Measurements from ENCODE around the gene APOB.

APOB gene

GRCh38 chr2:21041462-21041861 lies 2.4 kb downstream of the APOB start:
- no peaks in the 10 kb centered on the region for H3K27me3 ChIP-seq (ENCODE audit: insufficient read depth, low read depth)
- no peak overlapping the region for H3K4me3 ChIP-seq (IDR thresholded peaks at IDR 0.05; ENCODE audit: insufficient read depth, low read depth, low read length)
- H3K79me2 ChIP-seq (ENCODE audit: insufficient read depth, low read depth) = no peaks in the 10 kb centered on the region
- no peak overlapping the region for H3K4me2 ChIP-seq
- no peaks in the 10 kb centered on the region for H4K20me1 ChIP-seq (ENCODE audit: insufficient read depth)
- H3K9ac ChIP-seq = no peak overlapping the region
- H3K36me3 ChIP-seq (ENCODE audit: insufficient read depth) = no peaks in the 10 kb centered on the region
- no peaks in the 10 kb centered on the region for H3K4me1 ChIP-seq (ENCODE audit: low read depth, poor library complexity, severe bottlenecking)
- no peak overlapping the region for H3K27ac ChIP-seq
- TF ChIP-seq CTCF (conservative IDR thresholded peaks at IDR 0.05; ENCODE audit: low read depth, low read length) = no peak
- H2AFZ ChIP-seq (ENCODE audit: low read depth) = no peak overlapping the region

DNA sequence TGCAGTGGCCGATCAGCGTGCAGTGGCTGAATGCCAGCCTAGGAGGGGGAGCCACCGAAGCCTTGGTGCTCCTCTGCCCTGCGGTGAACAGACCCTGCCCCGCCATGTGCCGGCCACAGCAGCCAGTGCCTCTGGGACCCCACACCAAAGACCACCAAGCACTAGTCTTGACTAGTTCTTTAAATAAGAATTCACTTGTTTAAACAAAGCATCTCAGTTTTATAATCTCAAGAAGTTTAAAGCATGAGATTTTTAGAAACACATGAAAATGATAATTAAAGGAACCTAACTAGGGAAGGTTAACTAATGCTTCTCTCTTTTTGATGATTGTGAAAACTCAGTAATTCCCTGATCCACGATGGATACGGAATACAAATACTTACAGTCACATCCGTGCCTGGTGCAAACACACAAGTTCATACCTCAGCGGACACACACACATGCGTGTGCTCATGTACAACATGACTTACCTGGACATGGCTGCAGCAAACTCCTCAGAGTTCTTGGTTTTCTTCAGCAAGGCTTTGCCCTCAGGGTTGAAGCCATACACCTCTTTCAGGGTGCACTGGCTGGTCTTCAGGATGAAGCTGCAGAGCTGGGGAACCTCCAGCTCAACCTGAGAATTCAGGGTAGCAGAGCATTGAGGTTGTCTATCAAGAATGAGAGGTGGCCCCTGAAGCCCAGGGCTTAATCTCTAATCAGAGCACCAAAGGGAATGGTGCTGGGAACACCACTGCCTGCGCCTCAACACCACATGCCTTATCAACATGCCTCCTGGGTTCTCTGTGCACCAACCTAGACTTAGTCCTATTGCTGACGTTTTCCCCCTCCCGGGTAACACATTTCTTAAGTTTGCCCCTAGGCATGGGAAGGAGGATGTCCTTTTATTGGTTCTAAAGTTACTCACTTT lies 3.1 kb downstream of the APOB start:
- H3K27me3 ChIP-seq (ENCODE audit: insufficient read depth, low read depth) = no peaks in the 10 kb centered on the region
- H3K4me3 ChIP-seq (IDR thresholded peaks at IDR 0.05; ENCODE audit: insufficient read depth, low read depth, low read length) = no peak overlapping the region
- no peak overlapping the region for H3K4me2 ChIP-seq
- no peaks in the 10 kb centered on the region for H3K79me2 ChIP-seq (ENCODE audit: insufficient read depth, low read depth)
- H3K36me3 ChIP-seq (ENCODE audit: insufficient read depth) = no peaks in the 10 kb centered on the region
- H4K20me1 ChIP-seq (ENCODE audit: insufficient read depth) = no peaks in the 10 kb centered on the region
- no peak overlapping the region for H3K9ac ChIP-seq
- no peak overlapping the region for H2AFZ ChIP-seq (ENCODE audit: low read depth)
- H3K27ac ChIP-seq = no peak overlapping the region
- H3K4me1 ChIP-seq (ENCODE audit: low read depth, poor library complexity, severe bottlenecking) = no peaks in the 10 kb centered on the region
- no peak for TF ChIP-seq CTCF (conservative IDR thresholded peaks at IDR 0.05; ENCODE audit: low read depth, low read length)

GRCh38 chr2:21039979-21040467 lies 3.9 kb downstream of the APOB start:
- Histone ChIP-seq H3K4me1 (ENCODE audit: low read depth, poor library complexity, severe bottlenecking) (no peaks in the 10 kb centered on the region), H3K4me3 (IDR thresholded peaks at IDR 0.05; ENCODE audit: insufficient read depth, low read depth, low read length) (no peak overlapping the region), H3K36me3 (ENCODE audit: insufficient read depth) (no peaks in the 10 kb centered on the region), H3K79me2 (ENCODE audit: insufficient read depth, low read depth) (no peaks in the 10 kb centered on the region), H3K9ac (no peak overlapping the region), H4K20me1 (ENCODE audit: insufficient read depth) (no peaks in the 10 kb centered on the region), H2AFZ (ENCODE audit: low read depth) (no peak overlapping the region), H3K4me2 (no peak overlapping the region), H3K27ac (no peak overlapping the region), H3K27me3 (ENCODE audit: insufficient read depth, low read depth) (no peaks in the 10 kb centered on the region)
- no peak for TF ChIP-seq CTCF (conservative IDR thresholded peaks at IDR 0.05; ENCODE audit: low read depth, low read length)

DNA sequence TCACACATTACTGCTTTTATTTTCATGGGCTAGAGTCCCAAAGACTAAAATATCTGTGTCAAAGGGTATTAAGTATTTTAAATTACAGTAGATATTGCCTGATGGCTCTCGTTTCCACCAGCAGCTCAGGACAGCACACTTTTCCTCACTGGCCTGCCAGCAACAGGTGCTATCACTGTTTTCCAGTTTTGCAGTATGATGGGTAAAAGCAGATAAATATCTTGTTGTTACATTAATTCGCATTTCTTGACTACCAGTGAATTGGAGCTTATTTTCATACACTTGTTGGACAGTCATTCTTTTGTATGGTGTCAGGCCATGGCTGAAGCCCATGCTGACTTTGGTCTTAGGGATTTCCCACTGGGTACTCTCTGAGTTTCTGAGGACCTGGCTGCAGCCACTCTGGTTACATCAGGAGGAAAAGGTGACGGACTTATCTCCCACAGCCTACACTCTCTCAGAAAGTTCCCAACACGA lies 4.8 kb downstream of the APOB start:
- H3K27me3 ChIP-seq (ENCODE audit: insufficient read depth, low read depth) = no peaks in the 10 kb centered on the region
- no peaks in the 10 kb centered on the region for H3K36me3 ChIP-seq (ENCODE audit: insufficient read depth)
- no peak for TF ChIP-seq CTCF (conservative IDR thresholded peaks at IDR 0.05; ENCODE audit: low read depth, low read length)
- H3K4me2 ChIP-seq = no peak overlapping the region
- no peak overlapping the region for H3K9ac ChIP-seq
- no peaks in the 10 kb centered on the region for H3K4me1 ChIP-seq (ENCODE audit: low read depth, poor library complexity, severe bottlenecking)
- no peaks in the 10 kb centered on the region for H4K20me1 ChIP-seq (ENCODE audit: insufficient read depth)
- H3K79me2 ChIP-seq (ENCODE audit: insufficient read depth, low read depth) = no peaks in the 10 kb centered on the region
- H3K4me3 ChIP-seq (IDR thresholded peaks at IDR 0.05; ENCODE audit: insufficient read depth, low read depth, low read length) = no peak overlapping the region
- no peak overlapping the region for H3K27ac ChIP-seq
- no peak overlapping the region for H2AFZ ChIP-seq (ENCODE audit: low read depth)
